ENCODE results near the gene STARD6.

GRCh38 chr18:54284981-54285785 is 72.5 kb downstream of the STARD6 start:
- no peak for TF ChIP-seq EZH2phosphoT487 (IDR thresholded peaks at IDR 0.05; ENCODE audit: borderline replicate concordance, low read depth, low read length)
- TF ChIP-seq, protein P1, sequence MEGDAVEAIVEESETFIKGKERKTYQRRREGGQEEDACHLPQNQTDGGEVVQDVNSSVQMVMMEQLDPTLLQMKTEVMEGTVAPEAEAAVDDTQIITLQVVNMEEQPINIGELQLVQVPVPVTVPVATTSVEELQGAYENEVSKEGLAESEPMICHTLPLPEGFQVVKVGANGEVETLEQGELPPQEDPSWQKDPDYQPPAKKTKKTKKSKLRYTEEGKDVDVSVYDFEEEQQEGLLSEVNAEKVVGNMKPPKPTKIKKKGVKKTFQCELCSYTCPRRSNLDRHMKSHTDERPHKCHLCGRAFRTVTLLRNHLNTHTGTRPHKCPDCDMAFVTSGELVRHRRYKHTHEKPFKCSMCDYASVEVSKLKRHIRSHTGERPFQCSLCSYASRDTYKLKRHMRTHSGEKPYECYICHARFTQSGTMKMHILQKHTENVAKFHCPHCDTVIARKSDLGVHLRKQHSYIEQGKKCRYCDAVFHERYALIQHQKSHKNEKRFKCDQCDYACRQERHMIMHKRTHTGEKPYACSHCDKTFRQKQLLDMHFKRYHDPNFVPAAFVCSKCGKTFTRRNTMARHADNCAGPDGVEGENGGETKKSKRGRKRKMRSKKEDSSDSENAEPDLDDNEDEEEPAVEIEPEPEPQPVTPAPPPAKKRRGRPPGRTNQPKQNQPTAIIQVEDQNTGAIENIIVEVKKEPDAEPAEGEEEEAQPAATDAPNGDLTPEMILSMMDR (conservative IDR thresholded peaks at IDR 0.05; ENCODE audit: low read length), result no peak
